Amygdala (tissue), 56 donors: ENCODE data around the gene TASL.
"Not testable (repeated sequence)": the region's sequence is repeated elsewhere in the genome, so short reads cannot be mapped to it uniquely, and the experiment has no call there.

Source experiments
- DNase-seq, 56 donors: peaks; one replicate each; lab custom pipeline; 2025; lab: John Stamatoyannopoulos, UW

The TASL gene, protein sequence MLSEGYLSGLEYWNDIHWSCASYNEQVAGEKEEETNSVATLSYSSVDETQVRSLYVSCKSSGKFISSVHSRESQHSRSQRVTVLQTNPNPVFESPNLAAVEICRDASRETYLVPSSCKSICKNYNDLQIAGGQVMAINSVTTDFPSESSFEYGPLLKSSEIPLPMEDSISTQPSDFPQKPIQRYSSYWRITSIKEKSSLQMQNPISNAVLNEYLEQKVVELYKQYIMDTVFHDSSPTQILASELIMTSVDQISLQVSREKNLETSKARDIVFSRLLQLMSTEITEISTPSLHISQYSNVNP

DNA sequence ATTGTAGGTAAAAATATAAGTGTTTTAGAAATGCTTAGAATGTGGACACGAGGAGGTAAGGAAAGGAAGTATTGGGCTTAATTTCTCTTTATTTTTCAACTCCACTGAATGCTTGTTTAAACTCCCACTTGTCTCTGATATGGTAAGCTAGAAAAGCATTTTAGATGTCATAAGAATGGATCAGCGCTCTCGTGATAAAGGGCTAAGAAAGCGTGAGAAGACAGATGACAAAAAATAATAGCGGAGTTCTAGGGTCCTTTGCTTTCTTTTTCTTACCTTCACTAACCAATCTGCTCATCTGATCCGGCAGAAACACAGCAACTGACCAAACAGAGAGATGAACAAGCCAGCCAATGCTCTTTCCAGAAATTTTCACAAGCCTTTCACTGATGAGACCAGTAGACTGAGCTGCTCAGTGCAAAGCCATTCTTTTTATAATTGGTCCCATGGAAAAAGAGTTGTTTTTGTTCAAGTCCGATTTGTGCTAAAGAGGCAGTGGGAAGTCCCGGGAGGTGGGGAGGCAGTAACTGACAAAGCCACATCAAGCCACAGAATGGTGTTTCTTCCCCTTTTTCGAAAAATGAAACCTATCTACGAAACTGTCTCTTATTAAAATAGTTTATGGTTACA lies at the start of gene TASL:
TASL (minus strand) TSS at position 405 of the 630 bp plus-strand sequence. CDS start 17,411 bp downstream, outside the sequence.
- DNase-seq: peak in 2 of 56 donors; percentile 0

DNA sequence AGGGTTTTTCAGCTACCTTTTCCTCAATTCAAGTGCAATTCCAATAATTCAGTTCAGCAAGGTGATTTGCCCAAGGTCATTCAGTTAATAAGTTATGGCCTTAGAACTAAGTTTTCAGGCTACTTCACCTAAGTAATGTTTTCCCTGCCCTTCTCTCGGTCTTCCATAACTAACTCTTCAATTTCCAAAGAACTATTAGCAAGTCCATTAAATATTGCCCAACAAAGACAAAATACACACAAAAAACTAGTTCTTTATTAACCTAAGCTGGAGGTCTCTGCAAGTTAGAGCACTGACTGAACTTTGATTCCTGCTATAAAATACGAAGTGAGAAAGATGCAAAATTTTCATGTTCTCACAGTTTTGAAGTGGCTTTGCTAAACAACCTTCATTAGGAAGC lies 48.8 kb upstream of the TASL start:
- DNase-seq: no peak

DNA sequence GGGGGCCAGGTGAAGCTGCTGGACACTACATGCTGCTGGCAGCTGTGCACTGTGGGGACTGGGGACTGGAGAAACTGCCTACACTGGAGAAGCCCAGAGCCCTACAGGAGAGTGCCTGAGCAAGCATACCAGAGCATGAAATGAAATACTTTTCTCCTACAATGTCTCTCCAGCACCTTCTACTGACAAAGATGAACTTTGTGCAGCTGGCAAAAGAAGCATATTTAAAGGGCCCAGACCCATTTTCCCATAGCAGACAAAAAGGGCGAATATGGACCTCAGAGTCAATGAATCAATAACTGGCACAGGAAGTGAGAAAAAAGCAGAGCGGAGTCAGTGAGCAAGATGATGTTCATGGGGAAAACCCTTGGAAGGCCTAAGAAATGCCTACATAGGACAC lies 44.8 kb upstream of the TASL start:
- no peak for DNase-seq

DNA sequence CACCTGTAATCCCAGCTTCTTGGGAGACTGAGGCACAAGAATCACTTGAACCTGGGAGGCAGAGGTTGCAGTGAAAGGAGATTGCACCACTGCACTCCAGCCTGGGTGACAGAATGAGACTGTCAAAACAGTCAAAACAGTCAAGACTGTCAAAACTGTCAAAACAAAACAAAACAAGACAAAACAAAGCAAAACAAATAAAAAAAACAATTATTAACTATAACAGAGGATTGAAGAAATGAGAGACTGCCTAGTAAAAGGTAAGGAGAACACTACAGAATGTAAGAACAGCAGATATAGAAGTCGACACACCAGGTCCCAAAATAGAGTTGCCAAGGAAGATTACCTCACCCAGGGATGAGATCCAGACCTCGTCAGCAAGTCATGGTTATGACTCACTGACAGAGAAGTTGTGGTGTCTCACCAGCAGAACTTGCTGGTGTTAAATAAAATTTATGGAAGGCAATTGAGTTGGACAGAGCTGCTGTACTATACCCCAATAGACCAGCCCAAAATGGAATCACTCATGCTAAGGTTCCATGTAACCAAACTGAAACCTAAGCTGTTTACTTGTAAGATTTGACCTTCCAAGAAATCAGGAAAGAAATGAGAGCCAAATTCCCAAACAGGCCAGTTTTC lies 43.5 kb upstream of the TASL start:
- no peak for DNase-seq

DNA sequence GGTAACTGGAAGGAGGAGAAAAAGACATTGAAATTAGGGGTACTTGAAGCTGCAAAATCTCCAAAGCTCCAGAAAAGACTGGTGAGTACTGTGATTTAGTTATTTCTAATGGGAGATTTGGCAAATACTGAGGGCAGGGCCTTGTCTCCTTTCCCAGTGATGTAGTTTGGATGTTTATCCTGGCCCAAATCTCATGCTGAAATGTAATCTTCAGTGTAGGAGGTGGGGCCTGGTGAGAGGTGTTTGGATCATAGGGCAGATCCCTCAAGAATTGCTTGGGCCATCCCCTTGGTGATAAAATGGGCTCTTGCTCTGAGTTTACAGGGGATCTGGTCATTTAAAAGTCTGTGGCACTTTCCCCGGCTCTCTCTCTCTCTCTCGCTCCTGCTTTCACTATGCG lies 42.6 kb upstream of the TASL start:
- no peak for DNase-seq

DNA sequence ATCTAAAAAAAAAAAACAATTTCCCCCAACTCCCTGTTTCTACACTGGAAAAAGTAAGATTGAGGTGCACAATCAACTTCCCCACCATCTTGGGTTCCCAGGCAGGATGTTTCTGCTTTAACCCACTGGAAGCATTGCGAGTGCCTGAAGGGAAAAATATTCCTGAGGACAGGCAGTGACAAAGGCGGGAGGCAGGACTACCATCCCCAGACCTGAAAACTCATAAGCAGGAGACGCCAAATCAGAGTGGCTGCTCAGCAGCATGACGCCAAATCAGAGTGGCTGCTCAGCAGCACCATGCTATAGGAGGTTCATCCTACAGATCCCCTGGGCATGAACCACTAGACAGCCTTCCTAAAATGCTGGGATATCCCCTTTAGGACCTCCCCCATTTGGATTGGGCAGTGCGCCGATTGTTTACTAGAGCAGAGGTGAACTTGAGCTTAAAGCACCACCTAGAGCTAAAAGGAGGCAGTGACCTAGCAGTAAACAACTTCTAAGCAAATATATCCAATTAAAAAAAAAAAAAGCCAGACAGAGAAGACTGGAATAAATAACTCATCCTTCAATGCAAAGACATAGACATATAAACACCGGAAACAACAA lies 40.7 kb upstream of the TASL start:
- no peak for DNase-seq

DNA sequence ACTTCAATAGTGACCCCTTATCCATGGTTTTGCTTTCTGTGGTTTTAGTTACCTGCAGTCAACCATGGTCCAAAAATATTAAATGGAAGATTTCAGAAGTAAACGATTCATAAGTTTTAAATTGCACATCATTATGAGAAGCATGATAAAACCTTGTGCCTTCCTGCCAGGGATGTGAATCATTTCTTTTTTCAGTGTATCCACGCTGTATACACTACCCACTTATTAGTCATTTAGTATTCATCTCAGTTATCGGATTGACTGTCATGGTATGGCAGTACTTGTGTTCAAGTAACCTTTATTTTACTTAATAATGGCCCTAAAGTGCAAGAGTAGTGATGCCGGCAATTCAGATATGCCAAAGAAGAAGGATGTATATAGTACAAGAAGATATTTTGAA lies 37.7 kb upstream of the TASL start:
- DNase-seq: no peak

DNA sequence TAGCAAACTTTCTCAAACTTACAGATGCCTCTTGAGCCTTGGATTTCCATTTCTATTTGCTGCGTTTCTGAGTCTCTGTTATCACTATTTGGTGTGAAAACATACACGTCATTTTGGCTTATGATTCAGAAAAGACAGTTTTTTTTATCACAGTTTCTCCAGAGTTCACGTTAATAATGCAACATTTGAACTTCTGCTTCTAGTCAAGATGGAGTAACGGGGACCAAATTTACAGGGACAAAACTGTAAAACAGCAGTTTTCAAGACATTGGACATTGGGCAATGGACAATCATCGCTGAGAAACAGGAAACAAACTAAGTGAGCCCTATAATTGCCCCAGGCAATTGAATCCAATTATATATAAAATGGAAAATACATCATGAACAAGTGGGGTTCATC lies 36.2 kb upstream of the TASL start:
- no peak for DNase-seq

DNA sequence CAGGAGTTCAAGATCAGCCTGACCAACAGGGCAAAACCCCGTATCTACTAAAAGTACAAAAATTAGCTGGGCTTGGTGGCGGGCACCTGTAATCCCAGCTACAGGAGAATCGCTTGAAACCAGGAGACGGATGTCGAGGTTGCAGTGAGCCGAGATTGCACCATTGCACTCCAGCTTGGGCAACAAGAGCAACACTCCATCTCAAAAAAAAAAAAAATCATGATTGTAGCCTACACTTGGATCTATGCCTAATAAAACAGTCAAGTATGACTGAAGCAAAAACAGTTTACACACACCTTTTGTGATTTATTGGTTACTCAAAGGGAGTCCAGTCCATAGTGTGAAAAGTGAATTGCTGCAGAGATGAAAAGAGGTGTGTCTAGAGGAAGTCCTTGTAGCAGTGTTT lies 34.7 kb upstream of the TASL start:
- no peak for DNase-seq

DNA sequence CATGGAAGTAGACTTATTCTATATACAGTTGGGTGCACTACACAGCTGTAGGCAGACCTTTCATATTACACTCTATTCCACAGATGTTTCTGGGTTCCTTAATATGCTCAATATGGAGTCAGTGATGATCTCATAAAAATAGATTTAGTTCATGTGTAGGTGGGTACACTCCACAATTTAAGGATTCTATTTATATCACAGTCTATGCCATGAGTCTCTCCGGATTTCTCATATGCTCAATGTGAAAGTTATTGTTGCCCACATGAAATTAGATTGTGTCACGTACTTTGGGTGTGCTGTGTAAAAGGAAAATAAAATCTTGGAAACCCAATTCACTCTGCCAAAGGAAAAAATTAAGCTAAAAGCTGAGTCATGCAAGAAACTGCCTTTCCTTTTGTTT lies 32.5 kb upstream of the TASL start:
- DNase-seq: no peak

DNA sequence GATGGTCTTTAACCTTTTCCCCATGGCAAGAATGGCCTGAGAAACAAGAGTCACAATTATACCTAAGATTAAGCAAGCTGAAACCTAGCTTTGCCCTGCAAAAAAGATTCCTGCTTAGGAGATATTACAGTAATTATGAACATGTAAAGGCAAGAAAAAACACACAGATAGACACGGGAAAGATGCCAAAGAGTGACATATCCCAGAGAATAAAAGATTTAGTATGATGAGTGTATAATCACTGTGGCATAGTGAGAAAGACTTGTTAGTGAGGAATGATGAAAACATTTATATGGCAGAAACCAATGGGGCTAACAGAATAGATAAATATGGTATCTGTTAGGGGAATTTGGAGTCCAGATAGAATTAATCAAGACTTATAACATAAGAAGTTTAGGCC lies 29.6 kb upstream of the TASL start:
- DNase-seq: no peak

DNA sequence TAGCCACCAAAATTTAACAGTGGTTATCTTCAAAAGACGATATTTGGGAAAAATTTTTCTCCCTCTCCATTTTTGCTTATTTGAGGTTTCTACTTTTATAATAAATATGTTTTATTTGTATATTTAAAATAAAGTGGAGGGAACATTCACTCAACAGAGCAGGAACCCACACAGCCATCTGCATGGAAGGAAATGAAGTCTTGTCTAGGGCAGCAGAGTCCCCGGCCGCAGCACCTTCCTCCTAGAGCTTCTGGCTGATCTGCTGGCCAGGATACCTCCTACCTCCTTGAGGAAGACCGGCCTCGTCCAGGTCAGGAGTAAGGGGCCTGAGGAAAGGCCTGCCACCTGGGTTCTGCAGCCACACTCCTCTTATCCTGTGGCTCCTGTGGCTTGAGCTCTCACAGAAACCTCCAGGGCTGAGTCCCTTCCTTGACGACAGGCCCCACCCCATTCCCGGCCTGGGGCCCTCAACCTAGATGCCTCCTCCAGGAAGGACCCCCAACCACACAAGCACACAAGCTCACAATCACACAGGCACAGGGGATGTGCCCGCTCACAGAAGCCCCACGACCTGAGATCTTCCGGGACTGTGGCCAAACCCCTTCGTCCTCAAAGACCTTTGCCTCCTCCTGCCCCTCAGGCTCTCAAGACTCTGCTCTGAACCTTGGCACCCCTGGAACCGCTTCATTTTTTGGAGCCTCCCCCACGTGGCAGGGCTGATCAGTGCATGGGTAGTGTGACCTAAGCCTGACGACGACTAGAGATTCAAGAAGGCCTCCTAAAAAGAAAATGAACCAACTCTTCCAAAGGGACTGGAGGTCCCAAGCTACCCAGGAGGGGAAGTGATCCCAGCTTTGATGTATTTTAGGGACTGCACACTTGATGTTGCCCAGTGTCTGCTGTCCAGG lies 23.0 kb upstream of the TASL start:
- DNase-seq: not testable (repeated sequence)

DNA sequence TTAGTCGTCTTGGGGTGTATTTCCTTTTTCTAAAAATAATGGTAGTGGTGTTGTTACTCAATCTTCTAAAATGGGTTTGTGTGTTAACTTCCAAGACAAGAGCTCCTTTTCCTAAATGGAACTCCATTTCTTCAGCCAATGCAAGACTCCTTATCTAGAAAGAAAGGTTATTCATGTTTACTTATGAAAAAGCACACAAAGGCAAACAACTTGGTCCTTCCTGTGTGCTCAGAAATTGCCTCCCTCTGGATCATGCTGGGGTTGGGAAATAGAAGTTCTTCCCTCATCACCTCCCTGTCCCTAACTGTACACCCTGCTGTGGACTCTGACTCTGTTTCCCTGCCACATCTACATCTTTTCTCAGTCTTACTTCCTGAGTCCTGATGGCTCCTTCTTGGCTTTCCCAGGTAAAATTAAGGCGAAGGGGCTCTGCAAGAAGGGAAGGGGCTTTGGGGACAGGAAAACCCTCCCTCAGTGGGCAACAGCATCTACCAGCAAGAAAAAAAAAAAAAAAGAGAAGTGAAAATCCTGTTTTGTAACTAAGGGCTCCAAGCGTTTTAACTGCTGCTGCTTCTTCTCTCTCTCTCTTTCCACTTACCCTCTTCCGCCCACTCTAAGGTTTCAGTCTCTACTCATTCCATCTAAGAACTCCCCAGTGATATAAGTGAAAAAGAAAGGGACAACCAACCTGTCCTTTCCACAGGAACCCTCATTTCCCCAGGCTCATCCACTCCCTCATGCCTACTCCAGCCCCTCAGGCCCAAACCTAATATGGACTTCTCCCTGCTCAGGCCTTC lies 19.8 kb upstream of the TASL start:
- no peak for DNase-seq

DNA sequence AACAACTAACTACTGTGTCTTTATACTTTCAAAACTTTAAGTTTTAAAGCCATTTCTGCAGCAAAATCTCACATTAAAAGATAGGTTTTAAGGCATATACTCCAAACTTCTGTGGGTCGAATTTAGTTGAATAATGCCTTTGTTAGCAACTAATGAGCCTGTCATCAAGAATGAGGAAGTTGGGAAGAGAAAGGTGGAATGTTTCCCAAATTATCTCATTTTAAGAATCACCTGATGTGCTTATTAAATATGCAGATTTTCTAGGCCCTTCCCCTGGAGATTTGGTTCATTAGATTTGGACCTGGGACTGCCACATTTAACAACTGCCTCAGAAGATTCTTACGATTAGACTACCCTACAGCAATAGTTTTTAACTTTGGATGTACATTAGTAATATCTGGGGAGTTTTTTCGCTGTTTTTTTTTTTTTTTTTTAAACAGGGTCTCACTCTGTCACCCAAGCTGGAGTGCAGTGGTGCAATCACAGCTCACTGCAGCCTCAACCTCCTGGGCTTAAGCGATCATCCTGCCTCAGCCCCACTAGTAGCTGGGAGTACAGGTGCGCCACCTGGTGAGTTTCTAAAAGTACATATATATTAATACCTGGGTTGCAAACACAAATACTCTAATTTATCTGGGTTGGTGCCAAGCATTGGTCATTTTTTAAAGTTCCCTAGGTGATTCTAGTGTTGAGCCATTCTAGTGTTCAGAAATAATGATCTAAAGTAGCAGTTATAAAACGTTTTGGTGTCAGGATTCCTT lies 16.1 kb upstream of the TASL start:
- no peak for DNase-seq

DNA sequence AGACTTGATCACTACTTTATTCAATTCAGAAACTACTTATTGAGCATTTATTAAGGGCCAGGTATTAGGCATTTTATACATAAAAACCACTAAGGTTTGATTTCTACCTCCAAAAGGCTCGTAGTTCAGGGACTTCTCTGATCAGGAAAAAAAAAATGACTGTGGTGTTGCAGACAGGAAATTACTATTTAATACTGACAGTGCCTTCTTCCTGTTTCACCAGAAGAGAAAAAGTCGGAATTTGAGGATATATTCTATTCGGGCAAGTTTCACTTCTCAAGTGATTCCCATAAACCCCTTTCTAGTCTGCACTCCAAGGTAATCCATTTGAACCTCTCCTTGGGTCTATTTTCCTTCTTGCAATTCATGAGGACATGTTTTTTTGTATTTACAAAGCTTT lies 15.3 kb upstream of the TASL start:
- no peak for DNase-seq

DNA sequence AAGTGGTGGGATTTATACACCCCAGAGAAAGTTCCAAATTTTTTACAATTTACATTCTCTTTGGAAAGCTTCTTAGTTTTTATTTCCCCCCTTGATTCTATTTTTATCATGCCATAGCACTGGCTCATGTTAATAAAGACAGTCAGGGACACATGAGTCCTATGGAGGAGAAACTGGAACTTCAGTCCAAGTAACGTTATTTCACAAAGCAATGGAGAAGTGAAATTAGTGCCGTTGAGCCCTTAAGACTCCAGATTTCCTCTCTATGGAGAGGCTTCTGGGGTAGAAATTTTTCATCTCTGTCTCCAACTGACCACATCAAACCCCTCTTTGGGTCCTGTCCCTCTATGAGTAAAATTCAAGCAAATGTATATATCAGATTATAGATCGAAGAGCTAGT lies 12.8 kb upstream of the TASL start:
- DNase-seq: no peak

DNA sequence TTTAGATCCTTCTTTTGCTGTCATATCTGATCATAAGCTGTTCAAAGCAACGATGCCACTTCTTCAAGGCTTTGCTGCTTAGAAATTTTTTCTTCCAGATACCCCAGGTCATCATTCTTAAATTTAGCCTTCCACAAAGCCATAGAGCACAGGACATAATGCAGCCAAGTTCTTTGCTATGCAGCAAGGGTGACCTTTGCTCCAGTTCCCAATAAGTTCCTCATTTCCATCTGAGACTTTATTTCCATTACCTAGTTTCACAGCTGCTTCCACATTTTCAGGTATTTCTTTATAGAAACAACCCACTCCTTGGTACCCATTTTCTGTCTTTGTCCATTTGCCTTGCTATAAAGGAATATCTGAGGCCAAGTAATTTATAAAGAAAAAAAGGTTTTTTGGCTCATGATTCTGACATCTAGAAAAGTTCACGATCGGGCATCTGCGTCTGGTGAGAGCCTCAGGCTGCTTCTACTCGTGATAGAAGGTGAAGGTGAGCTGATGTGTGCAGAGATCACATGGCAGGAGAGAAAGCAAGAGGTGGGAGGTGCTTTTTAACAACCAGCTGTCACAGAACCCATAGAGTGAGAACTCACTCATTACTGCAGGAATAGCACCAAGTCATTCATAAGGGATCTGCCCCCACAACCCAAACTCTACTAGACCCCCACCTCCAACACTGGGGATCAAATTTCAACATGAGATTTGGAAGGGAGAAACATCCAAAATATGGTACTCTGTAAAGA lies 11.8 kb upstream of the TASL start:
- DNase-seq: no peak

DNA sequence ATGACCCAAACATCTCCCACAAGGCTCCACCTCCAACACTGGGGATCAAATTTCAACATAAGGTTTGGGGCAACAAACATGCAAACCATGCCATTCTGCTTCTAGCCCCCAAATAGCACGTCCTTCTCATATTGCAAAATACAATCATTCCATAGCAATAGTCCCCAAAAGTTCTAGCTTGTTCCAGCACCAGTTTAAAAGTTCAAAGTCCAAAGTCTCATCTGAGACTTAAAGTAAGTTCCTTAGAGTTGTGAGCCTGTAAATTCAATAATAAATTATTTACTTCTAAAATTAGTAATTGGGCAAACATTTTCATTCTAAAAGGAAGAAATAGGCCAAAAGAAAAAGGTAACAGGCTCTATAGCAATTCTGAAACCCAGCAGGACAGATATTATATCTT lies 8.9 kb upstream of the TASL start:
- DNase-seq: no peak
